GM10248 (cell line): ENCODE measurements around the gene AGRN.
"Not testable (repeated sequence)": the region's sequence is repeated elsewhere in the genome, so short reads cannot be mapped to it uniquely, and the experiment has no call there.

Experiments
- CTCF ChIA-PET: fragments of 300-600 bp; sonication (Branson Sonifier 250); formaldehyde crosslinking; extraction: SDS; loops from one replicate; lab custom pipeline; 2021; ENCODE audit warnings: antibody characterized with exemption; lab: Yijun Ruan, JAX
- POLR2A ChIA-PET: fragments of 350-650 bp; sonication (Branson Sonifier 250); formaldehyde crosslinking; extraction: SDS; loops from one replicate; lab custom pipeline; 2020; ENCODE audit warnings: antibody characterized with exemption; lab: Yijun Ruan, JAX
- DNase-seq: peaks from one replicate; pipeline ENCODE4 v3.0.0; 2012; ENCODE audit errors: extremely low spot score
- CTCF ChIP-seq: IDR thresholded peaks from 2 replicates; pipeline ENCODE4 v1.5.1; 2012; ENCODE audit warnings: mild to moderate bottlenecking, low read depth; ENCODE audit errors: extremely low read depth, missing control alignments, control extremely low read depth

Gene AGRN

GRCh38 chr1:1062348-1063163, 42.6 kb downstream of the AGRN start:
- TF ChIP-seq CTCF, result no peak
- DNase-seq, result no peak
- POLR2A ChIA-PET, result interaction anchor here (0.7 to 0.9 kb wide), 2 partner anchors 29 to 49 kb away, joined by 3 read pairs; no protein-coding TSS in a partner anchor
- CTCF ChIA-PET, result interaction anchor here (1.1 to 4.1 kb wide), 14 partner anchors 8 to 211 kb away, joined by 3 to 53 read pairs (median 7); partner anchors contain the start of genes ISG15, PERM1, RNF223 and UBE2J2

- DNase-seq, result no peak
- ChIA-PET POLR2A (interaction anchor here (0.6 kb wide), 1 partner anchor 137 kb away, joined by 5 read pairs; no protein-coding TSS in a partner anchor), CTCF (interaction anchor here (0.6 to 4.1 kb wide), 31 partner anchors 9 to 228 kb away, joined by 3 to 53 read pairs (median 5); partner anchors contain the start of genes AGRN, ISG15, PERM1 and RNF223)
- no peak for TF ChIP-seq CTCF
These were observed 43.5 kb downstream of the AGRN start for GRCh38 chr1:1063261-1063944.

GRCh38 chr1:1063945-1064831, 44.3 kb downstream of the AGRN start:
- ChIA-PET CTCF (interaction anchor here (0.6 to 4.1 kb wide), 31 partner anchors 8 to 227 kb away, joined by 3 to 53 read pairs (median 5); partner anchors contain the start of genes AGRN, ISG15 and PERM1), POLR2A (interaction anchor here (0.6 kb wide), 1 partner anchor 136 kb away, joined by 5 read pairs; no protein-coding TSS in a partner anchor)
- peak; percentile 90 for DNase-seq
- TF ChIP-seq CTCF, result peak; percentile 97

GRCh38 chr1:1065265-1065939, 45.5 kb downstream of the AGRN start:
- ChIA-PET CTCF (interaction anchor here (1.3 to 4.1 kb wide), 5 partner anchors 25 to 226 kb away, joined by 3 to 53 read pairs (median 4); partner anchors contain the start of genes ISG15 and PERM1), POLR2A (interaction anchor here (0.7 kb wide), 1 partner anchor 71 kb away, joined by 3 read pairs; no protein-coding TSS in a partner anchor)
- DNase-seq, result no peak
- TF ChIP-seq CTCF, result no peak

GRCh38 chr1:1065940-1066304, 46.0 kb downstream of the AGRN start:
- DNase-seq, POLR2A ChIA-PET: not testable (repeated sequence)
- CTCF ChIA-PET, result interaction anchor here (1.3 to 1.7 kb wide), 2 partner anchors 26 to 33 kb away, joined by 3 to 4 read pairs; no protein-coding TSS in a partner anchor
